HG02885 (cell line): ENCODE results near the gene TEAD1.

Source experiments
- ATAC-seq: cut with Tn5 transposase; IDR thresholded peaks from one replicate; pipeline ENCODE4 v1.9.1; 2021; ENCODE audit warnings: mild to moderate bottlenecking; ENCODE audit not compliant: unreplicated experiment, poor library complexity

TEAD1 gene

GRCh38 chr11:12664385-12664784 is 9.8 kb upstream of the TEAD1 start:
- ATAC-seq = no peak

GRCh38 chr11:12666915-12667314 is 7.3 kb upstream of the TEAD1 start:
- ATAC-seq = no peak

DNA sequence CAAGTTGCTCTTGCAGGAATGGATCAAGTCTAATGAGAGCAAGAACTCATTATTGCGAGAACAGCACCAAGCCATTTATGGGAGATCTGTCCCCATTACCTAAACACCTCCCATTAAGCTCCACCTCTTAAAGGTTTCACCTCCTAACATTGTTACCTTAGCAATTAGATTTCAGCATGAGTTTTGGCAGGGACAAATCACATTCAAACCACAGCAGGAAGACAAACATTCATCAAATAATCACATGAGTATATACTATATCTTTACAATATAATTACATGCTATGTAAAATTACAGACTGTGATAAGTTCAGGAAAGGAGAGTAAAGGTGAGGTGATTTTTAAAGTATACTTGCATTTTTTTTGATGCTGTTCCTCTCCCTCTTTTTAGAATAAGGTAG is 6.6 kb upstream of the TEAD1 start:
- ATAC-seq = no peak

DNA sequence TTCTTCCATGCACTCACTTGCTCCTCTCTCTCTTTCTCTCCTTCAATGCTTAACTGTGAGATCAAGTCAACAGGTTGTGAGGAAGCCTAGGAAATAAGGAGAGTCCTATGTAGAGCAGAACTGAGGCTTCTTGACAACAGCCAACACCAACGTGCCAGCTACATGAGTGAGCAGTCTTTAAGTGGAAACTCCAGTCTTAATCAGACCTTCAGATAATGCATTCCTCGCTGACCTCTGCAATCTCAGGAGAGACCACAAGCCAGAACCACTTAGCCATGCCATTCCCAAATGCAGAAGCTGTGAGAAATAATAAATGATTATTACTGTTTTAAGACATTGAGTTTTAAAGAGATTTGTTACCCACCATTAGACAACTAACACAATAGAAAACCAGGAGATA is 6.1 kb upstream of the TEAD1 start:
- ATAC-seq = no peak

- ATAC-seq = no peak
Observed at GRCh38 chr11:12669930-12670329, 4.3 kb upstream of the TEAD1 start.

DNA sequence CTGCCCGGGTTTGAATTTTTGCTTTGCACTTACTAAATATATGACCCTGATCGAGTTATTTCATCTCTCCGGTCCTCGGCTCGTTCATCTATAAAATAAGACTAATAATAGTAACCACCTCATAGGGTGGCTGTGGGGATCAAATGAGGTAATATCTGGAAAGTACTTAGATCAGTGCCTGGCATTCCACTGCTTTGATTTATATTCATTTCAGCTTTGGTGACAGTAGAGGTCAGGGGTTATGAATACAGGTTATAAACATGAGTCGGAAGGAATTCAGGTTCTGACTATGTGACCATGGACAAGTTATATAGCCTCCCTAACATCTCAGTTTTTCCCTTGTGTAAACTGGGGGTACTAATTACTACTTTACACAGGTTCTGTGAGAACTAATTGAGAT is 2.9 kb upstream of the TEAD1 start:
- no peak for ATAC-seq

DNA sequence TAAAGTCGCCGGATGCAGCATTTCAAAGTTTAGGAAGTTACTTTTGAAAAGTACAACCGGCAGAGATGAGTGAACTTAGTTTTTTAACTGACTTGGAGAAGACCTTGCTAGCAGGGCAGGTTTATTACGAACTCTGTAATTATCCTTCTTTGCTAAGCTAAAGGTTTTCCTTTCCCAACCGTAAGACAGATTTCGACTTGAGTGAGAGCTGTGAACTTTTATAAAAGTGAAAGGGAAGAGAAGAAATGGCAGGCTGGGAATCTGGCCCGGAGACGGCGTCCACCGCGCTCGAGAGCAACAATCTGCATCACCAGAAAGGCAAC is 659 bp upstream of the TEAD1 start:
- no peak for ATAC-seq

GRCh38 chr11:12674571-12674935 is 332 bp downstream of the TEAD1 start:
- ATAC-seq = peak; percentile 37

DNA sequence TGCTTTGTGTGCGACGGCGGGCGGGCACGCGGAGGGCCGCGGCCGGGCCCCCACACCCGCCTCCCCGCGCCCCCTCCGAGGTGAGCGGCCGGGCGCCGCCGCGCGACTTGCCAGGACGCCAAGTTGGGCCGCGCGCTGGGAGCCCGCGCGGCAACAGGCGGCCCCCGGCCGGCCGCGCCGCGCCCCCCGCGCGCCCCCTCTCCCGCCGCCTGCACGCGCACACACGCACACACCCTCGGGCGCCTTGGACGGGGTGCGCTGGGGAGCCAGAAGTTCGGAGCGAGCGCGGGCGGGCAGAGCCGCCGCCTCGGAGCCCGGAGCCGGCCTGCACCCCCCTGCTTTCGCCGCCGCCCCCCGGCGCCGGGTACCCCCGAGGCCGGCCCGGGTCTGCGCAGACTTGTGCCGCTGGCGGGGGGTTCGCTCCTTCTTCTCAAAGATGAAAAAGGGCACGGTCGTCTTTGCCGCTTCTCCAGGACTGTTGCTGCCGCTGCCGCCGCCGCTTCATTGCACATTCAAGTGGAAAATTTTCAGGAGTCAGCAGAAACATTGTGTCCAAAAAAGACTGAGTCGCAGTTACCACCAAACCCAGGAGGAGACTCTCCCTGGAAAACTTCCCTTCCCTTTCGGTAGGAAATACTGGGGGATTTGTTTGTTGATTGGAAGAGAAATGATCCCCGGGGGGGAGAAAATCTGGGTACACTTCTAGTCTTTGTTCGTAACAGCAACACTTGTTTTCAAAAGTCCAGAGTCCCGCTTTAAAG is 895 bp downstream of the TEAD1 start:
- ATAC-seq = peak; percentile 14

DNA sequence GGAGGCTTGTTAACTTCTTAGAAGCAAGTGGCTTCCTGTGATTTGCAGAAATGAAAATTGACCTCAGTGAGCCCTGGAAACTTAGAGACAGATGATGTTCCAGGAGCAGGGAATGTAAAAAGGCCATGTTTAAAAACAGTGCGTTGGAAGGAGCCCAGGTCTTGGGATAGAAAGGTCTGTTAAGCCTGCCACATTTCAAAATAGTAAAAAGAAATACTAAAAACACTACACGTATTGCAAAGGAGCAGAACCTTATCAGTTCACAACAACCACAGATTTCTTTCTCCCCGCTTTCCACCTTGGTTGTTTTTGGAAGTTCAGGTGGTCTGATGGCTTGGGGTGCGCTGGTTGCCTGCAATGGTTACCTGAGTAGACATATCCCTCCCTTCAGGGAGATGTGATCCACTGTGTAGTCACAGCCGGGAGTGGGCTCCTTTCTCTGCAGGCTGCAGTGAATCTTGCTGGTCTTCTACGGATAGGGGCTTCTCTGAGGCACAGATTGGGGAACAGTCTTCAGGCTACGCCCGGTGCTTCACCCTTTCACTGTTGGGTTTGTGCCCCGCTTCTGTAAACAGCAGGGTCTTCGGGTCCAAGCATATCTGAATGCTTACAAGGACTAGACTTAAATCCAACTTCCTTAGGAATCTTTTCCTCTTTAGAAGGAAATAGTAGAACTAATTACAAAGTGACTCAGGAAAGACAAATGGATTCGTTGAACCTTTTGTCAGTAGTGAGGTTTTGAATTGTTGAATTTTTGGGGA is 1.9 kb downstream of the TEAD1 start:
- ATAC-seq = no peak

GRCh38 chr11:12677131-12677530 is 2.9 kb downstream of the TEAD1 start:
- no peak for ATAC-seq

DNA sequence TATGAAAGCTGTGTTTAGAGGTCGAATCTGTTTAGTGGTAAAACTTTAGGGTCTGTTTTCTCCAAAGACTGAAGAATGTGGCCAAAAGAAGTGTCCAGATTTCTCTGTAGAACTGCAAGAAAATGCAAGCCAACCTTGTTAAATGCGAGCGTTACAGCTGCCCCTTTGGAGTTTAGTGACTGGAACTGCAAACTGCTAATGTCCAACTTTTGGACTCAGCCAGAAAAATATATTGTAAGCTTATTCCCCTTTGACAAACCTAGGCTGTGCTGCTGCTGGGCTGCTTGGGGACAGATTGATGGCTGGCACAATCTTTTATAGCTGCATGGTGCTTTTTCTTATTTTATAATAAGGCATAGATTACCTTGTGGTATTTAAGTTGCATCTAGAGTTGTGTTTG is 3.9 kb downstream of the TEAD1 start:
- no peak for ATAC-seq

GRCh38 chr11:12678991-12679390 is 4.8 kb downstream of the TEAD1 start:
- ATAC-seq = no peak

DNA sequence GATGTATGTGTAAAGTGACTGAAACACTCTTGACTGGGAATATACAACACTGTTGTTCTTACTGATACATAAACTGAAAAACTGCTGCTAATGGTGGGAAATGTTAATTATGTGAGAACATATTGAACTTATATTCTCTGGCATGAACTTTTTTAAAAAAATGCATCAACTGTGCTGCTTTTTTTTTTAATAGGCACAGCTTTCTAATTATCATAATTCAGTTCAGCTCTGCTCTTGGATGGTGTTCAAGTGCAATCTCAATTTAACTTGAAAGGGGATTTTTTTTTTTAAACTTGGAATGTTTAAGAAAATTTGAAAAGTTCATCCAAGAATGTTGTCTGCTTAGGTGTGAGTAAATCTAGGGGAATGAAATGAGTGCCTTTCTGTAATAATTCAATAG is 5.2 kb downstream of the TEAD1 start:
- ATAC-seq = no peak

GRCh38 chr11:12680246-12680939 is 6.2 kb downstream of the TEAD1 start:
- no peak for ATAC-seq

- no peak for ATAC-seq
Observed at GRCh38 chr11:12680940-12681258, 6.7 kb downstream of the TEAD1 start.

- no peak for ATAC-seq
Observed at GRCh38 chr11:12681466-12681865, 7.2 kb downstream of the TEAD1 start.

- ATAC-seq = no peak
Observed at GRCh38 chr11:12682288-12682687, 8.1 kb downstream of the TEAD1 start.

DNA sequence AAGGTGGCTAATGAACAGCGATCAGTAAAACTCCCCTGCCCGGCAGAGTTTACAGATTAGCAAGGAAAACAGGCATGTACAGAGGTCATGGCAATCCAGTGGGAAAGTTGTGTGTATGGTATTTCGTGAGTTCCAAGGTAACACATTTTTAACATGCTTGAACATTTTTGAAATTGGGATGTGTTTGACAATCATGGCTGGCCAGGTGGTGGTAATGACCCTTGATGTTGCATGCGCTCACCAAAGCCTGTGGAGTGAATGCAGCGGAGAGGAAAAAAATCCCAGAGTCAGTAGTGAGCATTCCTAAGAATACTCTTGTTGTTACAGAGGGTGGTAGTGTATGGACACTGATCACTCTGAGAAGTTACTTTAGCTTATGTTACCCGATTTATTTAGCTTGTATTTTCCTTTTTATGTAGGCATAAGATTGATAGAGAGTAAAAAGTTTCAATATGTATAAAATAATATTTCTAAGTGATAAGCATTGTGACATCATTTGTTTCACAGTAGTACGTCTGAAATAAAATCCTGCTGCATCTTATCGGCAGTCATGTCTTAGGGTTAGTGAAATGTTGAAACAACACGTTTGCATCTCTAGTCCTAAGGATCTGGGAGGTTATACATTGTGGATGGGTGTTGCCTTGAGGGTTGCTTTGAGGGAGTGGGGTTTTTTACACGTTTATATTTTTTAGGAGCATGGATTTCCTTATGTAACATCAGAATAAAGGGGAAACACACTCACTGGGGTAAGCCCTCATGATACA is 8.7 kb downstream of the TEAD1 start:
- ATAC-seq = no peak

DNA sequence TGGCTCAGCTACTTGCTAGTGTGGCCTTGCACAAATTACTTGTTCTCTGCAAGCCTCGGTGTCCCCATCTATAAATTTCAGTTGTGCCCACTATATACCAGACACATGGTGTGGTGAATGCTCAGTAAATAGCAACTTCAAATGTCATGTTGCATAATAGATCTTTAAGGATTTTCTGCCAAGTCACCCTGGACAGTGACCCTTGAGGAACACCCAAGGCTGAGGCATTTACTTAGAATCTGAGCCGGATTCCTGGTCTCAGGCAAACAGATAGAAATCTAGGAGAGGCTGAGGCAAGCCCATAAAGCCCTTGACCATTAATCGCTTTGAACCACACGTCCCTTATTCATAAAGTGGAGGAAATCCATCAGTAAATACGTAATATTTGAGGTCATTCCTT is 9.7 kb downstream of the TEAD1 start:
- no peak for ATAC-seq

- ATAC-seq = no peak
Observed at GRCh38 chr11:12684315-12684714, 10.1 kb downstream of the TEAD1 start.
